ENCODE results near the gene RPS21. TPM values are rescaled to one million over a fixed set of nuclear protein-coding genes. Genes with fewer than 3 reads are reported as not detected.

RPS21 gene
- total and polyA plus RNA-seq, 2 of the 13 experiments (the other 11 are each of a cell fraction or from before 2014, with no cell fraction given): 2,647 to 11,063 TPM

GRCh38 chr20:62368976-62369814 is 17.7 kb upstream of the RPS21 start (continued):
- TF ChIP-seq PRDM10 (CRISPR knock-in tag; IDR thresholded peaks at IDR 0.05; ENCODE audit: low read depth) (peak; percentile 58; the same call in 1 of the 2 replicates), KAT8 (CRISPR knock-in tag; IDR thresholded peaks at IDR 0.05) (peak; percentile 14; the same call in 1 of the 2 replicates), ELF1 (CRISPR knock-in tag; IDR thresholded peaks at IDR 0.05) (no peak), MNT (IDR thresholded peaks at IDR 0.05) (no peak), KMT2B (CRISPR knock-in tag; IDR thresholded peaks at IDR 0.05) (no peak; the same call in 1 of the 2 replicates), CC2D1A (CRISPR knock-in tag; IDR thresholded peaks at IDR 0.05) (peak; percentile 95; the same call in 1 of the 2 replicates), MEF2D (CRISPR knock-in tag; IDR thresholded peaks at IDR 0.05) (no peak), MXI1 (IDR thresholded peaks at IDR 0.05; ENCODE audit: borderline replicate concordance, low read depth, low read length) (no peak), ZNF773 (CRISPR knock-in tag; IDR thresholded peaks at IDR 0.05; ENCODE audit: borderline replicate concordance) (0 out of 2 replicates have a peak, but pooled peaks have one; percentile 22), RARG (CRISPR knock-in tag; IDR thresholded peaks at IDR 0.05; ENCODE audit: low read depth) (no peak), SUZ12 (IDR thresholded peaks at IDR 0.05; ENCODE audit: low read depth, low read length) (no peak), RORA (CRISPR knock-in tag; IDR thresholded peaks at IDR 0.05) (no peak)

Measured in HepG2 (cell line).